Epithelial cell of proximal tubule (primary cell): Measurements from ENCODE around the gene SPAG16. TPM values are rescaled to one million over a fixed set of nuclear protein-coding genes. Genes with fewer than 3 reads are reported as not detected.
"Not testable (repeated sequence)": the region's sequence is repeated elsewhere in the genome, so short reads cannot be mapped to it uniquely, and the experiment has no call there.

Source experiments
- DNase-seq: peaks from one replicate; pipeline ENCODE4 v3.0.0-alpha.2; 2011; ENCODE audit warnings: low read depth
- H3K4me3 ChIP-seq: 2 replicates; pipeline ENCODE4 v1.5.1; 2011; ENCODE audit warnings: low read depth, mild to moderate bottlenecking, low read length
- CTCF ChIP-seq: conservative IDR thresholded peaks from 2 replicates; pipeline ENCODE4 v1.5.1; 2012; ENCODE audit warnings: low read depth, mild to moderate bottlenecking, low read length
- total RNA-seq: library from RNA; depleted of rRNA; stranded (reverse); fragments of >200 nt; gene quantifications from 2 replicates; pipeline ENCODE4 v1.2.3, GENCODE V29; 2015

The SPAG16 gene
- total RNA-seq, 1 donor from 2014 or later = 25.5 TPM

DNA sequence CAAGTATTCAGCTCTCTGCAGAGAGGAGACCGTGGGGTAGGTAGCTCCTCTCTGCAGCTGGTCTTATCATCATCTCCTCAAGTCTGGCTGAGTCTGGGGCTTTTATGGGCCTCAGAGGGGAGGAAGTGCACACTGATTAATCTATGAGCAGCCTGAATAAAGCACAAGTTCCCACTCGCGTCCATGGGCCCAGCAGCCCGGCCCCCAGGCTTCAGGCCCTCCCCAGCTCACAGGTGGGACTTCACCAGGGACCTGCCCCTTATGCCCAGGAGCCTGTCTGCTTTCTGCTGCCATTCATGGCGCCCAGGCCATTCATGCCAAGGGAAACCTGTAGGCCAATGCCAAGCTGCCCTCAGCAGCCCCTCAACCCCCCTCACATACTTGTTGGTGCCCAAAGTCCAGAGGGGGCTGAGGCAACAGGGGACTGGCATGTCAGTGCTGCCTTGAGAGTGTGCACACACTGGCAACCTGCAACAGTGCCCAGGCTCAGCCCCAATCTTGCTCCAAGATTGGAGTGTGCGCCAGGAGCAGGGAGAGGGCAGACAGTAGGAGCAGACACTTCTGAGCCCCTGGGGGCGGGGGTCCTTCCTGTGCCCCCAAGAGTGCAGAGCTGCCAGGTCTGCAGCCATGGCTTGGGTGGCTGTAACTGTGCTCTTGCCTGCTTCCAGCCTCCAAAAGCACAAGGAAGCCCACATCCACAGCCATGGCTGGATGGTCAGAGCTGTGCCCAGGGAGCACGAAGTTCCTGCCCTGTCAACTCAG is 751.0 kb downstream of the SPAG16 start:
- no peak for TF ChIP-seq CTCF
- H3K4me3 ChIP-seq = no peak overlapping the region
- DNase-seq = no peak

- no peak for TF ChIP-seq CTCF
- DNase-seq = no peak
- H3K4me3 ChIP-seq = no peak overlapping the region
Measured at GRCh38 chr2:214035921-214036320, 751.7 kb downstream of the SPAG16 start.

GRCh38 chr2:214038186-214038585 is 753.9 kb downstream of the SPAG16 start:
- no peak for DNase-seq
- TF ChIP-seq CTCF = no peak

GRCh38 chr2:214050731-214051130 is 766.5 kb downstream of the SPAG16 start:
- no peak overlapping the region for H3K4me3 ChIP-seq
- DNase-seq = no peak
- TF ChIP-seq CTCF = no peak

More at GRCh38 chr2:214038186-214038585, 753.9 kb downstream of the SPAG16 start:
- no peak overlapping the region for H3K4me3 ChIP-seq

- no peak for DNase-seq
- no peak overlapping the region for H3K4me3 ChIP-seq
- TF ChIP-seq CTCF = no peak
Measured at GRCh38 chr2:214051585-214051984, 767.3 kb downstream of the SPAG16 start.

DNA sequence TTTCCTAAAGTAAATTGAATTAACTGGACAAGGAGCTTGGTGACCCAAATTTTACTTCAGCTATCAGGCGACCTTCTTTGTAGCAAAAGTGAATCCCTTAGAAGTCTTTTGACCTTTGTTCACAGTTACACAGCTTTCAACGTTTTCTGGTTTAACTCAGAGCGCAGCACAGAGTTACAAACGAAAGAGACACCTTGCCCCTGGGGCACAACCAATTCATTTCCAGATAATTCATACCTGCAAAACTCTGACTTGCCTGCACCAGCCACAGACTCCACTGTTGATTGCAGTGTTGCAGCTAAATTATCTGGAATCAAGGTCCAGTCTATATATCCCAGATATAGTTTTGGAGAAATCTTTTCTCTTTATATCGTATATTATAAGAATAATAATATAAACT is 768.0 kb downstream of the SPAG16 start:
- no peak for TF ChIP-seq CTCF
- no peak for DNase-seq
- H3K4me3 ChIP-seq = no peak overlapping the region

- TF ChIP-seq CTCF = peak; percentile 38
- no peak for DNase-seq
- no peak overlapping the region for H3K4me3 ChIP-seq
Measured at GRCh38 chr2:214057986-214058385, 773.7 kb downstream of the SPAG16 start.

DNA sequence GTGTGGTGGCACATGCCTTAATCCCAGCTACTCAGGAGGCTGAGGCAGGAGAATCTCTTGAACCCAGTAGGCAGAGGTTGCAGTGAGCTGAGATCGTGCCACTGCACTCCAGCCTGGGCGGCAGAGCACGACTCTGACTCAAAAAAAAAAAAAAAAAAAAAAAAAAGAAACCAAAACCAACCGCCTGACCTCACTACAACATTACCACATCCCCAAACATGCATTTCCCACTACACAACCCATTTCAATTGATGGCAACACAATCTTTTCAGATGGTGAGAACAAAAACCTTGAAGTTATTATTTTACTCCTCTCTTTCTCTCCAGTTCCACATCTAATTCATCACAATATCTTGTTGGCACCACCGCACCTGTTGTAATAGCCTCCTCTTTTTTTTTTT is 778.0 kb downstream of the SPAG16 start:
- H3K4me3 ChIP-seq, DNase-seq: not testable (repeated sequence)
